Measurements from ENCODE around the gene FUBP3.

DNA sequence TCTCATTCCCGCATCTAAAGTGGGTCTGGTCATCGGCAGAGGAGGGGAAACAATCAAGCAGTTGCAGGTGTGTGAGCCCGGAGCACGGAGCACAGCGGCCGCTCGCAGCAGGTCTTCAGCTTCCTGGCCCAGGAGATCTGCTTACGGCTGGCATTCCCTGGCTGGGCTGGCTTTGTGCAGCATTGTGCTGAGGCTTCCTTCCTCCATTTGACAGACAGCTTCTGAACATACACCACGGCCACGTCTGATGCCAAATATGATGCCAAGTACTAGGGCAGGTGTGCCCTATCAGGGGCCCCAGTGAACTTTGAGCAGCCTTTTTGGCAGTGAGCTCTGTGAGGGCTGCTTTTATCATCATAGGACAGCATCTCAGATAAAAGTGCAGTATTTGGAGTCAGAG lies 37.1 kb downstream of the FUBP3 start:
- TF ChIP-seq, protein P1, sequence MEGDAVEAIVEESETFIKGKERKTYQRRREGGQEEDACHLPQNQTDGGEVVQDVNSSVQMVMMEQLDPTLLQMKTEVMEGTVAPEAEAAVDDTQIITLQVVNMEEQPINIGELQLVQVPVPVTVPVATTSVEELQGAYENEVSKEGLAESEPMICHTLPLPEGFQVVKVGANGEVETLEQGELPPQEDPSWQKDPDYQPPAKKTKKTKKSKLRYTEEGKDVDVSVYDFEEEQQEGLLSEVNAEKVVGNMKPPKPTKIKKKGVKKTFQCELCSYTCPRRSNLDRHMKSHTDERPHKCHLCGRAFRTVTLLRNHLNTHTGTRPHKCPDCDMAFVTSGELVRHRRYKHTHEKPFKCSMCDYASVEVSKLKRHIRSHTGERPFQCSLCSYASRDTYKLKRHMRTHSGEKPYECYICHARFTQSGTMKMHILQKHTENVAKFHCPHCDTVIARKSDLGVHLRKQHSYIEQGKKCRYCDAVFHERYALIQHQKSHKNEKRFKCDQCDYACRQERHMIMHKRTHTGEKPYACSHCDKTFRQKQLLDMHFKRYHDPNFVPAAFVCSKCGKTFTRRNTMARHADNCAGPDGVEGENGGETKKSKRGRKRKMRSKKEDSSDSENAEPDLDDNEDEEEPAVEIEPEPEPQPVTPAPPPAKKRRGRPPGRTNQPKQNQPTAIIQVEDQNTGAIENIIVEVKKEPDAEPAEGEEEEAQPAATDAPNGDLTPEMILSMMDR (IDR thresholded peaks at IDR 0.05): no peak
- no peak for TF ChIP-seq POLR2A (IDR thresholded peaks at IDR 0.05)
